Suprapubic skin (tissue), 4 donors: ENCODE measurements around the gene CCL22. TPM values are rescaled to one million over a fixed set of nuclear protein-coding genes. Genes with fewer than 3 reads are reported as not detected.
"Not testable (repeated sequence)": the region's sequence is repeated elsewhere in the genome, so short reads cannot be mapped to it uniquely, and the experiment has no call there.

ENCODE experiments used
- DNase-seq, 2 donors: peaks; one replicate each; pipeline ENCODE4 v3.0.0-alpha.2; 2019; ENCODE audit warnings: low spot score in 2 of 2
- H3K27ac ChIP-seq: fragments of 200-600 bp; sonication (generic); one replicate; pipeline ENCODE4 v1.5.1; 2019
- H3K27me3 ChIP-seq: fragments of 200-600 bp; sonication (generic); one replicate; pipeline ENCODE4 v1.5.1; 2019
- H3K36me3 ChIP-seq: fragments of 200-600 bp; sonication (generic); one replicate; pipeline ENCODE4 v1.5.1; 2019
- H3K4me1 ChIP-seq: fragments of 200-600 bp; sonication (generic); one replicate; pipeline ENCODE4 v1.5.1; 2019
- H3K4me3 ChIP-seq: fragments of 200-600 bp; sonication (generic); one replicate; pipeline ENCODE4 v1.5.1; 2019; ENCODE audit warnings: mild to moderate bottlenecking
- H3K9me3 ChIP-seq: fragments of 200-600 bp; sonication (generic); one replicate; pipeline ENCODE4 v1.5.1; 2019
- EP300 ChIP-seq: sonication (generic); formaldehyde crosslinking; IDR thresholded peaks from one replicate; pipeline ENCODE4 v1.6.1; 2017; ENCODE audit warnings: antibody characterized with exemption
- POLR2A ChIP-seq, 2 donors: fragments of 450-650 bp; IDR thresholded peaks; one replicate each; pipeline ENCODE4 v1.6.1; 2017; ENCODE audit warnings: antibody characterized with exemption in 2 of 2, mild to moderate bottlenecking in 2 of 2, moderate library complexity in 2 of 2
- POLR2AphosphoS5 ChIP-seq, 3 donors: sonication (generic); formaldehyde crosslinking; IDR thresholded peaks; one replicate each; pipeline ENCODE4 v1.6.1; 2017; ENCODE audit warnings: antibody characterized with exemption in 3 of 3
- WGBS: methylation state at CpG from one replicate; pipeline ENCODE4 v1.1.5; 2018; 5-methylcytosine and 5-hydroxymethylcytosine counted together
- total RNA-seq, 4 donors: library from RNA; depleted of rRNA; stranded (reverse); fragments of >200 nt; gene quantifications; one replicate each; pipeline ENCODE4 v1.1.0, GENCODE V29; 2016
- TF ChIP-seq, protein P1 (sequence below), 2 donors: fragments of 200-600 bp in 1 of 2; fragments of 450-650 bp in 1 of 2; sonication (generic) in 1 of 2; IDR thresholded peaks; one replicate each; pipeline ENCODE4 v1.5.1; 2016 to 2019; ENCODE audit warnings: antibody characterized with exemption in 2 of 2, mild to moderate bottlenecking in 1 of 2, moderate library complexity in 1 of 2

Gene CCL22
- total RNA-seq, 4 donors from 2014 or later = 1.5 to 11.7 (median 3.3) TPM

DNA sequence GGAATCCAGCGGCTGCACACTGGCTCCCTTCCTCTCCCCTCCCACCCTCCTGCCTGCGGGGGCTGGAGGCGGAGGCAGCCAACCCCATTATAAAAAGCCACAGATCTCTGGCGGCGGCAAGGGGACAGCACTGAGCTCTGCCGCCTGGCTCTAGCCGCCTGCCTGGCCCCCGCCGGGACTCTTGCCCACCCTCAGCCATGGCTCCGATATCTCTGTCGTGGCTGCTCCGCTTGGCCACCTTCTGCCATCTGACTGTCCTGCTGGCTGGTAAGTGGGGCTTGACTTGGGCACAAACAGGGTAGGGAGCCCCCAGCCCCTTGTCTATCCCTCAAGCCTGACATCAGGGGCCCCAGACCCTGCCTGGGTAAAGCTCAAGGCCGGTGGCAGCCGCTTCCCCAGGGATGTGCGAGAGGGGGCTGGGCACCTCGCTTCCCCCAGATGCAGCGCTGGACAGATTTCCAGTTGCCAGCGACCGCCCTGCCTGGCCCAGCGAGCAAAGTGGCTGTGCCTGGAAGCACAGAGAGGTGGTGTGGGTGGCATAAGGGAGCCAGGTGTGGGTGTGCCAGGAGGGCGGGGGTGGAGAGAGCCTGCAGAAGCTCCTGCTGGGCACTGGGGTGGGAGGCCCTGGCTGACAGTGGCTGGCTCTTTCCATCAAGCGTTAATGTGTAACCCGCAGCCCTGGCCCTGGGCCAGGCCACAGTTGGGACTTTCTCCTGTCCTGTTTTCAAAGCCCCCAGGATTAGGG lies 14.0 kb downstream of the CCL22 start, which contains the start of gene CX3CL1:
CX3CL1 (plus strand) TSS at position 119 of the 745 bp plus-strand sequence; CDS start at position 198, 79 bp downstream.
- TF ChIP-seq POLR2A (IDR thresholded peaks at IDR 0.05) (peak in 1 of 2 donors; percentile 23), POLR2AphosphoS5 (IDR thresholded peaks at IDR 0.05) (peak in 1 of 3 donors; percentile 40), EP300 (no peak)
- TF ChIP-seq, protein P1, sequence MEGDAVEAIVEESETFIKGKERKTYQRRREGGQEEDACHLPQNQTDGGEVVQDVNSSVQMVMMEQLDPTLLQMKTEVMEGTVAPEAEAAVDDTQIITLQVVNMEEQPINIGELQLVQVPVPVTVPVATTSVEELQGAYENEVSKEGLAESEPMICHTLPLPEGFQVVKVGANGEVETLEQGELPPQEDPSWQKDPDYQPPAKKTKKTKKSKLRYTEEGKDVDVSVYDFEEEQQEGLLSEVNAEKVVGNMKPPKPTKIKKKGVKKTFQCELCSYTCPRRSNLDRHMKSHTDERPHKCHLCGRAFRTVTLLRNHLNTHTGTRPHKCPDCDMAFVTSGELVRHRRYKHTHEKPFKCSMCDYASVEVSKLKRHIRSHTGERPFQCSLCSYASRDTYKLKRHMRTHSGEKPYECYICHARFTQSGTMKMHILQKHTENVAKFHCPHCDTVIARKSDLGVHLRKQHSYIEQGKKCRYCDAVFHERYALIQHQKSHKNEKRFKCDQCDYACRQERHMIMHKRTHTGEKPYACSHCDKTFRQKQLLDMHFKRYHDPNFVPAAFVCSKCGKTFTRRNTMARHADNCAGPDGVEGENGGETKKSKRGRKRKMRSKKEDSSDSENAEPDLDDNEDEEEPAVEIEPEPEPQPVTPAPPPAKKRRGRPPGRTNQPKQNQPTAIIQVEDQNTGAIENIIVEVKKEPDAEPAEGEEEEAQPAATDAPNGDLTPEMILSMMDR (IDR thresholded peaks at IDR 0.05) = peak in 1 of 2 donors; percentile 22
- no peaks in the 10 kb centered on the region for H3K27me3 ChIP-seq
- peak within 1 kb of the TSS; percentile 81 for H3K27ac ChIP-seq
- peak in 1 of 2 donors; percentile 76 for DNase-seq
- H3K4me1 ChIP-seq = peaks cover 50% of the 10 kb centered on the region
- H3K9me3 ChIP-seq = no peaks in the 10 kb centered on the region
- 18% methylated on average over 13 of the region's 23 CpGs for WGBS
- peak within 1 kb of the TSS; percentile 57 for H3K4me3 ChIP-seq
- H3K36me3 ChIP-seq = no peaks in the 10 kb centered on the region

DNA sequence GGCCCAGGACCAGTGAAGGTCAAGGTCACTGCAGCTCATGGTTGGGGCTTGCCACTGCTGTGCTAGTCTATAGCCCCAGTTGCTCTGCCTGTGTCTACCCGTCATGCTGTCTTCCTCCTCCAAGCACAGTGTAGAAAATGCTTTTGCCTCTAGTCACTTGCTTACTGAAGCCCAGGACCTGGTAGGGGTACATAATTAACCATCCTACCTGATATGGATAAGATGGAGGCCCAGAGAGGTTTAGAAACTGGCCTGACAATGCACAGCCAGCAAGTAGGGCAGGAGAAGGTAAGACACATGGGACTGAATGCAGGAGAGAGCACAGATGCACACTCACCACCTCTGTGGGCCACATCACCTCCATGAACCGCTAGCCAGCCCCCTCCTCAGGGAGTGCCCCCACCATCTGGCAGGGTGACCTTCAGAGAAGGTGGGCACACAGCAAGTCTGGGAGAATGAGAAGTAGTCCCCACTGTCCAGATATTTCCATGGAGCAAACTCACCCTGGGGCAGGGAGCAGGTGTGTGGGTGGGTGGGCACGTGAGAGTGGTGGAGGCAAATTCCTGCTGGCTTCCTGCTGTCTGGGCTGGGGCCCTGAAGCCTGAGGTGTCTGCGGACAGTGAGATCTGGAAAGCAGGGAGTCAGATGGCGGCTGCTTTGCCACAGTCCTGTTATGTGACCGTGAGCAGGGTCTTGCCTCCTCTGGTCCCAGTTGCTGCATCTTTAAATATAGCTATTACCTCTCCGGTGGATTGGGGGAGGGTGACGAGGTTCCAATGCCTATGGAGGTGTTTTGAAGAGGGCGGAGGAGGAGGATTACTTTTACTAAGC lies 14.7 kb downstream of the CCL22 start:
- no peaks in the 10 kb centered on the region for H3K9me3 ChIP-seq
- peak overlapping the region; percentile 57 for H3K4me3 ChIP-seq
- peaks cover 52% of the 10 kb centered on the region for H3K4me1 ChIP-seq
- H3K36me3 ChIP-seq = no peaks in the 10 kb centered on the region
- peak overlapping the region; percentile 81 for H3K27ac ChIP-seq
- 45% methylated on average over 8 of the region's 9 CpGs for WGBS
- TF ChIP-seq EP300 = no peak
- TF ChIP-seq POLR2A (IDR thresholded peaks at IDR 0.05) = no peak
- TF ChIP-seq POLR2AphosphoS5 (IDR thresholded peaks at IDR 0.05) = no peak
- TF ChIP-seq, protein P1 (IDR thresholded peaks at IDR 0.05) = no peak
- no peaks in the 10 kb centered on the region for H3K27me3 ChIP-seq
- no peak for DNase-seq

DNA sequence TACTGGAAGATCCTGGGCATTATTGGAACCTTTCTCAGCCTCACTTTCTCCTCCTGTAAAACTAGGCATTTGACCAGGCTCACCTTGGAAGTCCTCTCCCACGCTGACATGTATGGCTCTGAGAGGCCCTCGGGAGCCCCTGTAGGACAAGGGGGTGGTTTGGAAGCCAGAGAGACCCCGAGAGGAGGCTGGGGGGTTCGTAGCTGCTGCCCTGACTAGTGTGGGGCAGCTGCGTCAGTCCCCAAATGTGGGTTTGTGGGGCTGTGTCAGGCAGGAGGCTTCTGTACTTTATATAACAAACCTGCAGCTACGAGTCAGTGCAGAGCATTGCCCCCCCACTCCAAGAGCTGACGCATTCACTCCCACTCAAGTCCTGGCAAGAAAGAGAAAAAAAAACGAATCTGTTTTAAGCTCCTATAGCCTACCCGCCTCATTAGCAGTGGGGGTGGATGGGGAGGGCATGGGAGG lies 15.5 kb downstream of the CCL22 start:
- no peaks in the 10 kb centered on the region for H3K27me3 ChIP-seq
- peak overlapping the region; percentile 57 for H3K4me3 ChIP-seq
- H3K27ac ChIP-seq = peak overlapping the region; percentile 81
- peaks cover 52% of the 10 kb centered on the region for H3K4me1 ChIP-seq
- DNase-seq = no peak
- H3K9me3 ChIP-seq = no peaks in the 10 kb centered on the region
- TF ChIP-seq POLR2AphosphoS5 (IDR thresholded peaks at IDR 0.05) = no peak
- no peak for TF ChIP-seq POLR2A (IDR thresholded peaks at IDR 0.05)
- TF ChIP-seq, protein P1 (IDR thresholded peaks at IDR 0.05) = no peak
- no peak for TF ChIP-seq EP300
- 27% methylated on average over 6 of the region's 9 CpGs for whole genome bisulfite sequencing
- H3K36me3 ChIP-seq = no peaks in the 10 kb centered on the region

DNA sequence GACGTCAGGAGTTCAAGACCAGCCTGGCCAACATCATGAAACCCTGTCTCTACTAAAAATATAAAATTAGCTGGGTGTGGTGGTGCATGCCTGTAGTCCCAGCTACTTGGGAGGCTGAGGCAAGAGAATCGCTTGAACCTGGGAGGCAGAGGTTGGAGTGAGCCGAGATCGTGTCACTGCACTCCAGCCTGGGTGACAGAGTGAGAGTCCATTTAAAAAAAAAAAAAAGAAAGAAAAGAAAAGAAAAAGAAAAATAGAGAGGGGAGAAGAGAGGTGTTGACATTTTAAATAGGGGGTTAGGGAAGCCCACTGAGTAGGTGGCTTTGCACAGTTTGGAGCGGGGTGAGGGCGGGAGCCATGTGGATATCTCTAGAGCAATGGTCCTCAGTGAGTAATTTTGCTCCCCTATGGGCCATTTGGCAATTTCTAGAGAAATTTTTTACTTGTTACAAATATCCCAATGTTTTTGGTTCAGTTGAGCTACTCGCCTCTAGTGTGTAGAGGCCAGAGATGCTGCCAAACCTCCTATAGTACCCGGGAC lies 16.4 kb downstream of the CCL22 start:
- H3K4me1 ChIP-seq = peaks cover 52% of the 10 kb centered on the region
- H3K4me3 ChIP-seq, H3K27ac ChIP-seq, H3K27me3 ChIP-seq, H3K9me3 ChIP-seq, DNase-seq, H3K36me3 ChIP-seq: not testable (repeated sequence)
- 73% methylated on average over 8 of the region's 8 CpGs for WGBS

DNA sequence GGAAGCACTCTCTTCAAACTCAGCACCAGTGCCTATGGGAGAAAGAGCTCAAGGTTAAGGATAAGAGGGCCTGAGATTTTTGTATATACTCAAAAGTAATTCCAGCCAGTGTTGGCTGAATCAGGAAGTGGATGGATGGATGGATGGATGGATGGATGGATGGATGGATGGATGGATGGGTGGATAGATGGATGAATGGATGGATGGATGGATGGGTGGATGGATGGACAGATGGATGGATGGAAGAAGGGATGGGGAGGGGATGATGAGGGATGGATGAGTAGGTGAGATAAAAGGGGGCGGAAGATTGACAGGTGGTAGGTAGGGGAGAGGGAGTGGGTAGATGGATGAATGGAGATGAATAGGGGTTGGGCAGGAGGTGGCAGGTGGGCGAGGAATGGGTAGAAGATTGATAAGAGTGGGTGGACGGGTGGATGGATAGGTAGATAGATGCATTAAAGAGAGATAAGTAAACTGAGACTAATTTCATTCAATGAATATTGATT lies 17.8 kb downstream of the CCL22 start:
- Histone ChIP-seq H3K4me1 (peaks cover 57% of the 10 kb centered on the region), H3K27ac (no peak overlapping the region), H3K27me3 (no peaks in the 10 kb centered on the region), H3K4me3 (no peak overlapping the region), H3K36me3 (no peaks in the 10 kb centered on the region), H3K9me3 (no peaks in the 10 kb centered on the region)
- WGBS = 92% methylated on average over 3 of the region's 3 CpGs
- no peak for DNase-seq
- TF ChIP-seq POLR2AphosphoS5 (IDR thresholded peaks at IDR 0.05) = no peak
- TF ChIP-seq EP300 = no peak
- TF ChIP-seq POLR2A (IDR thresholded peaks at IDR 0.05) = no peak
- TF ChIP-seq, protein P1 (IDR thresholded peaks at IDR 0.05) = no peak
